ENCODE results near the gene WT1. TPM values are rescaled to one million over a fixed set of nuclear protein-coding genes. Genes with fewer than 3 reads are reported as not detected.
A peak's percentile ranks its signal among the peaks of the same experiment; 100 is the strongest.
"Not testable (repeated sequence)": the region's sequence is repeated elsewhere in the genome, so short reads cannot be mapped to it uniquely, and the experiment has no call there.

The WT1 gene
- total and polyA plus RNA-seq, 4 experiments from 2014 or later, result not detected

DNA sequence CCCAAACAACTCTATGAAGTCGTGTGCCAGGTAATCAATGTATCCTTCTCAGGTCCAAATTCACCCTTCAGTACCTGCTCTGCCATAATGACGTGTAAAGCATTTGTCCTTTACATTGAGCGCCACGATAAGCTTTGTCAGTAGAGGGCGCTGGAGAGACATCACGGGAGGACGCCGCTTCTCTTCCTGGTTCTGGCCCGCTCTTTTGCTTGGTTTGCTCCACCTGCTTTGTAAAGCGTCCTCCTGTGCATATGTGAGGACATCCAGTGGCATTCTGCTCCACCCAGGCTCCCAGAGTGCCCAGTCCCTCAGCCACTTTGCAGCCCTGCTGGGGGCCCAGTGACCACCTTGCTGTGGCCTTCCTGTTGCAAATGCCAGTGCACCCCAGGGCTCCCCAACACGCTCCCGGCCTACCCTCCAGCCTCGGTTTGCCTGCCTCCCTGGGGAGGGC, 61.1 kb downstream of the WT1 start:
- Mint-ChIP-seq H3K4me3 (no peak overlapping the region), H3K36me3 (no peaks in the 10 kb centered on the region), H3K27ac (no peak overlapping the region), H3K27me3 (peaks cover 4 to 10% of the 10 kb centered on the region in 2 donors), H3K4me1 (no peaks in the 10 kb centered on the region), H3K9me3 (peaks cover 0 to 22% (median 9%) of the 10 kb centered on the region in 8 donors)
- Histone ChIP-seq H3K4me3 (ENCODE audit: low read length in 2 of 2) (no peak overlapping the region), H3K9me3 (ENCODE audit: control insufficient read depth in 1 of 2, low read length in 2 of 2) (no peaks in the 10 kb centered on the region), H3K27ac (ENCODE audit: low read depth, low read length) (no peak overlapping the region), H3K36me3 (ENCODE audit: insufficient read depth, low read length) (no peaks in the 10 kb centered on the region), H3K27me3 (ENCODE audit: insufficient read depth, low read length) (no peaks in the 10 kb centered on the region), H3K4me1 (ENCODE audit: insufficient read depth, low read length) (no peaks in the 10 kb centered on the region)
- intact Hi-C loops (cut with micrococcal nuclease), result no loop called here
- DNase-seq, result peak in 2 of 5 donors; percentile 0 to 4
- POLR2A ChIA-PET (ENCODE audit: partially characterized antibody), result no interaction called here
- CTCF ChIA-PET (ENCODE audit: partially characterized antibody), result no interaction called here

- H3K27ac ChIP-seq (ENCODE audit: low read depth, low read length); H3K4me3 Mint-ChIP-seq; H3K9me3 ChIP-seq (ENCODE audit: control insufficient read depth in 1 of 2, low read length in 2 of 2); CTCF ChIA-PET (ENCODE audit: partially characterized antibody); intact Hi-C loops (cut with micrococcal nuclease); H3K4me1 Mint-ChIP-seq; H3K4me1 ChIP-seq (ENCODE audit: insufficient read depth, low read length); H3K4me3 ChIP-seq (ENCODE audit: low read length in 2 of 2); H3K27me3 Mint-ChIP-seq; DNase-seq; H3K27ac Mint-ChIP-seq; H3K36me3 ChIP-seq (ENCODE audit: insufficient read depth, low read length); H3K36me3 Mint-ChIP-seq; H3K27me3 ChIP-seq (ENCODE audit: insufficient read depth, low read length); POLR2A ChIA-PET (ENCODE audit: partially characterized antibody): not testable (repeated sequence)
- peaks cover 0 to 46% (median 26%) of the 10 kb centered on the region in 8 donors for H3K9me3 Mint-ChIP-seq
Measured at GRCh38 chr11:32369987-32370386, 65.4 kb downstream of the WT1 start.

GRCh38 chr11:32366666-32367065, 68.7 kb downstream of the WT1 start:
- no peak for DNase-seq
- H3K27ac ChIP-seq (ENCODE audit: low read depth, low read length), result no peak overlapping the region
- Mint-ChIP-seq H3K4me1 (no peaks in the 10 kb centered on the region), H3K9me3 (peaks cover 0 to 38% (median 22%) of the 10 kb centered on the region in 8 donors), H3K4me3 (no peak overlapping the region), H3K27me3 (peaks cover 15 to 19% of the 10 kb centered on the region in 2 donors), H3K36me3 (no peaks in the 10 kb centered on the region), H3K27ac (no peak overlapping the region)
- H3K4me3 ChIP-seq (ENCODE audit: low read length in 2 of 2), result no peak overlapping the region
- no peaks in the 10 kb centered on the region for H3K9me3 ChIP-seq (ENCODE audit: control insufficient read depth in 1 of 2, low read length in 2 of 2)
- no peaks in the 10 kb centered on the region for H3K36me3 ChIP-seq (ENCODE audit: insufficient read depth, low read length)
- no peaks in the 10 kb centered on the region for H3K4me1 ChIP-seq (ENCODE audit: insufficient read depth, low read length)
- ChIA-PET CTCF (ENCODE audit: partially characterized antibody) (no interaction called here), POLR2A (ENCODE audit: partially characterized antibody) (no interaction called here)
- H3K27me3 ChIP-seq (ENCODE audit: insufficient read depth, low read length), result peaks cover 5% of the 10 kb centered on the region
- intact Hi-C loops (cut with micrococcal nuclease), result no loop called here

DNA sequence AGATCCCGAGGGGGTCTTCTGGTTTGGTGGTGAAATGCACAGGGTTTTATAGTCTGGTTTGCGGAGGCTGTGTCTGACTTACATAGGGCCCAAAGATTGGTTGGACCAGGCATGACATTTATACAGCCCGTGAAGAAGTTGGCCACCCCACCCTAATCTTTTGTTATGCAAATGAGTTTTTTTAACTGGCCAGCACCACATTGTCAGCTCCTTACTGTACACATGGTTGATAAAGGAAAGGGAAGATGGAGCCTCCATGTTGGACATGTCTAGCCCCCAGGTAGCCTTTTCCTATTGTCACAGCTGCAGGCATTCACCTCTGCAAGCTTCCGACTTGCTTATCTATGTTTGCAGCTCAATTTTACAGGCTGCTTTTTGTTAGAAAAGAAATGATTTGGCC, 70.1 kb downstream of the WT1 start:
- ChIA-PET CTCF (ENCODE audit: partially characterized antibody) (no interaction called here), POLR2A (ENCODE audit: partially characterized antibody) (no interaction called here)
- H3K27ac Mint-ChIP-seq, result no peak overlapping the region
- H3K36me3 Mint-ChIP-seq, result no peaks in the 10 kb centered on the region
- Histone ChIP-seq H3K9me3 (ENCODE audit: control insufficient read depth in 1 of 2, low read length in 2 of 2) (no peaks in the 10 kb centered on the region), H3K4me1 (ENCODE audit: insufficient read depth, low read length) (no peaks in the 10 kb centered on the region), H3K36me3 (ENCODE audit: insufficient read depth, low read length) (no peaks in the 10 kb centered on the region), H3K27me3 (ENCODE audit: insufficient read depth, low read length) (peaks cover 5% of the 10 kb centered on the region), H3K4me3 (ENCODE audit: low read length in 2 of 2) (no peak overlapping the region), H3K27ac (ENCODE audit: low read depth, low read length) (no peak overlapping the region)
- no peak overlapping the region for H3K4me3 Mint-ChIP-seq
- no peak for DNase-seq
- H3K9me3 Mint-ChIP-seq, result peaks cover 0 to 38% (median 21%) of the 10 kb centered on the region in 8 donors
- H3K4me1 Mint-ChIP-seq, result no peaks in the 10 kb centered on the region
- intact Hi-C loops (cut with micrococcal nuclease), result no loop called here
- H3K27me3 Mint-ChIP-seq, result peaks cover 15 to 24% of the 10 kb centered on the region in 2 donors

DNA sequence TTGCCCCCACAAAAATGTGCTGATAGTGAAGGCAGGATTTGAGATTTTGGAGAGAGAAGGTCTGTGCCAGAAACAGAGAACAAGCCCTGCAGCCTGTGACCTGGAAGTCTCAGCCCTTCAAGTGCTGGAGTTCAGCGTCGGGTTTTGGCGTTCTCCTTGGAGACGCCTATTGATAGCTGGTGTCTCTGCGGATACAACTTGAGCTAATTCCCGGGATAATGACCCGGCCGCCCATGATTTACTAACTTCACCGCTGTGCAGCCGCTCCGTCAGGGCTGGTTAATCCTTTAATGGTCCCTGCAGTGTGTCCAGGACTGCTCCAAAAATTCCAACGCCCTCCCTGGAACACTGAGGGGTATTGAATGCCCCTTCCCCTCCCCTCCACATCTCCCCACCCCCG, 76.6 kb downstream of the WT1 start:
- H3K27me3 Mint-ChIP-seq, result peaks cover 18 to 33% of the 10 kb centered on the region in 2 donors
- H3K9me3 Mint-ChIP-seq, result peaks cover 0 to 2% (median 0%) of the 10 kb centered on the region in 8 donors
- DNase-seq, result no peak
- H3K4me3 ChIP-seq (ENCODE audit: low read length in 2 of 2), result no peak overlapping the region
- no peak overlapping the region for H3K27ac ChIP-seq (ENCODE audit: low read depth, low read length)
- no peak overlapping the region for H3K4me3 Mint-ChIP-seq
- H3K9me3 ChIP-seq (ENCODE audit: control insufficient read depth in 1 of 2, low read length in 2 of 2), result no peaks in the 10 kb centered on the region
- peaks cover 5% of the 10 kb centered on the region for H3K27me3 ChIP-seq (ENCODE audit: insufficient read depth, low read length)
- intact Hi-C loops (cut with micrococcal nuclease), result no loop called here
- H3K4me1 Mint-ChIP-seq, result no peaks in the 10 kb centered on the region
- no peak overlapping the region for H3K27ac Mint-ChIP-seq
- ChIA-PET CTCF (ENCODE audit: partially characterized antibody) (no interaction called here), POLR2A (ENCODE audit: partially characterized antibody) (no interaction called here)
- H3K36me3 Mint-ChIP-seq, result no peaks in the 10 kb centered on the region
- H3K36me3 ChIP-seq (ENCODE audit: insufficient read depth, low read length), result no peaks in the 10 kb centered on the region
- no peaks in the 10 kb centered on the region for H3K4me1 ChIP-seq (ENCODE audit: insufficient read depth, low read length)

- no peaks in the 10 kb centered on the region for H3K36me3 Mint-ChIP-seq
- H3K4me3 Mint-ChIP-seq, result no peak overlapping the region
- no peaks in the 10 kb centered on the region for H3K9me3 ChIP-seq (ENCODE audit: control insufficient read depth in 1 of 2, low read length in 2 of 2)
Measured at GRCh38 chr11:32353884-32354283, 81.5 kb downstream of the WT1 start.

DNA sequence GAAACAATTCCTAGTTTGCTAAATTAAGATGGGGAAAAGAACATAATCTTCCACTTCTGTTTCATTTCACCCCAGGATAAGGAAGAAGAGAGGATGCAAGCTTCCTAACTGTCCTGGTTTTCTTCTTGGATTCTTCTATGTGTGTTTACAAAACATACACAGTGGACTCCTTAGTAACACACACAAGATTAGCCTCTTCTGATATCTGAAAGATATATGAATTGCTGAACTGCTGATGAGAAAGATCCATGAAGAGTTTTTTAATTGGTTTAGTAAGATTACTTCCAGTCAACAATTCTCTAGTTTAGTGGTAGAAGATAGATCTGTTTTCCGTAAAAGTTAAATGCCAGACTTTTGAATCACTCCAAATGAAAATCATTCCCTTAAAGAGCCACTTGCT, 86.8 kb downstream of the WT1 start:
- H3K4me1 ChIP-seq (ENCODE audit: insufficient read depth, low read length), result peaks cover 6% of the 10 kb centered on the region
- no peaks in the 10 kb centered on the region for H3K9me3 ChIP-seq (ENCODE audit: control insufficient read depth in 1 of 2, low read length in 2 of 2)
- intact Hi-C loops (cut with micrococcal nuclease), result no loop called here
- Mint-ChIP-seq H3K9me3 (no peaks in the 10 kb centered on the region), H3K27me3 (peaks cover 0 to 13% of the 10 kb centered on the region in 2 donors), H3K4me3 (no peak overlapping the region), H3K27ac (no peak overlapping the region), H3K36me3 (no peaks in the 10 kb centered on the region), H3K4me1 (peaks cover 5 to 6% (median 5%) of the 10 kb centered on the region in 4 donors)
- H3K27me3 ChIP-seq (ENCODE audit: insufficient read depth, low read length), result no peaks in the 10 kb centered on the region
- CTCF ChIA-PET (ENCODE audit: partially characterized antibody), result interaction anchor here (2.0 kb wide), 1 partner anchor 15 kb away, joined by 7 read pairs; no protein-coding TSS in a partner anchor
- no peak for DNase-seq
- H3K4me3 ChIP-seq (ENCODE audit: low read length in 2 of 2), result no peak overlapping the region
- no peak overlapping the region for H3K27ac ChIP-seq (ENCODE audit: low read depth, low read length)
- POLR2A ChIA-PET (ENCODE audit: partially characterized antibody), result no interaction called here
- no peaks in the 10 kb centered on the region for H3K36me3 ChIP-seq (ENCODE audit: insufficient read depth, low read length)

More at GRCh38 chr11:32353884-32354283, 81.5 kb downstream of the WT1 start:
- Mint-ChIP-seq H3K9me3 (no peaks in the 10 kb centered on the region), H3K27ac (no peak overlapping the region), H3K27me3 (peaks cover 3 to 16% of the 10 kb centered on the region in 2 donors), H3K4me1 (no peaks in the 10 kb centered on the region)
- no peaks in the 10 kb centered on the region for H3K36me3 ChIP-seq (ENCODE audit: insufficient read depth, low read length)
- DNase-seq, result no peak
- no peaks in the 10 kb centered on the region for H3K4me1 ChIP-seq (ENCODE audit: insufficient read depth, low read length)
- H3K27ac ChIP-seq (ENCODE audit: low read depth, low read length), result no peak overlapping the region
- intact Hi-C loops (cut with micrococcal nuclease), result no loop called here
- H3K4me3 ChIP-seq (ENCODE audit: low read length in 2 of 2), result no peak overlapping the region
- no peaks in the 10 kb centered on the region for H3K27me3 ChIP-seq (ENCODE audit: insufficient read depth, low read length)
- ChIA-PET POLR2A (ENCODE audit: partially characterized antibody) (no interaction called here), CTCF (ENCODE audit: partially characterized antibody) (no interaction called here)

DNA sequence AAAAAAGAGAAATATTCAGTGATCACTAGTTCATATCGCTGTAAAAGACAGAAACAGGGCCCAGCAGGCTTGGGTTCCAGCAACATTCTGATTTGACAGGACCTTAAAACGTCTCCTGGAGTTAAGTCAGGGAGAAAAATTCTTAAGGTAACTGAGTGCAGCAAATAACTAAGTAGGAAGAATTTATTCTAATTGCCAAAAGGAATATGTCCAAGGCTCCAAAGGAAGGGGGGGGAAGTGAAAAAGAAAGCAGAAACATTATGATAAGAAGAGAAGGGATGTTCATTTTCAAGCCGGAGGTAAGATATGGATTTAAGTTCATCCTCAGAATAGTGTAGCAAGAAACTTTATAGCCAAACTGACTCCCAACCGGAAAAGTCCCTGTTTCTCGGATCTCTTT, 90.4 kb downstream of the WT1 start:
- Mint-ChIP-seq H3K4me3 (no peak overlapping the region), H3K36me3 (no peaks in the 10 kb centered on the region), H3K4me1 (peaks cover 10 to 11% (median 10%) of the 10 kb centered on the region in 4 donors), H3K27me3 (peaks cover 0 to 8% of the 10 kb centered on the region in 2 donors), H3K27ac (peak overlapping the region in 1 of 7 donors; percentile 39), H3K9me3 (no peaks in the 10 kb centered on the region)
- no peaks in the 10 kb centered on the region for H3K27me3 ChIP-seq (ENCODE audit: insufficient read depth, low read length)
- H3K4me3 ChIP-seq (ENCODE audit: low read length in 2 of 2), result no peak overlapping the region
- H3K27ac ChIP-seq (ENCODE audit: low read depth, low read length), result no peak overlapping the region
- no peaks in the 10 kb centered on the region for H3K36me3 ChIP-seq (ENCODE audit: insufficient read depth, low read length)
- ChIA-PET POLR2A (ENCODE audit: partially characterized antibody) (no interaction called here), CTCF (ENCODE audit: partially characterized antibody) (interaction anchor here (2.7 kb wide), 1 partner anchor 11 kb away, joined by 12 read pairs; no protein-coding TSS in a partner anchor)
- no peaks in the 10 kb centered on the region for H3K9me3 ChIP-seq (ENCODE audit: control insufficient read depth in 1 of 2, low read length in 2 of 2)
- intact Hi-C loops (cut with micrococcal nuclease), result no loop called here
- H3K4me1 ChIP-seq (ENCODE audit: insufficient read depth, low read length), result peaks cover 9% of the 10 kb centered on the region
- no peak for DNase-seq
